Aorta (tissue), 5 donors: ENCODE data around the gene IQGAP3. TPM values are rescaled to one million over a fixed set of nuclear protein-coding genes. Genes with fewer than 3 reads are reported as not detected.

Source experiments
- ATAC-seq: fragments of 200-7000 bp; cut with Tn5 transposase; one replicate; pipeline ENCODE4 v1.9.1; 2022; ENCODE audit warnings: moderate library complexity; ENCODE audit not compliant: low FRiP score
- DNase-seq, 2 donors: peaks; one replicate each; pipeline ENCODE4 v3.0.0-alpha.2; 2020
- H3K27ac ChIP-seq, 2 donors: one replicate each; pipeline ENCODE4 v1.5.1; 2013; ENCODE audit warnings: low read length in 2 of 2, mild to moderate bottlenecking in 2 of 2, moderate library complexity in 2 of 2, control low read depth in 1 of 2, inconsistent platforms in 1 of 2, low read depth in 1 of 2
- H3K27me3 ChIP-seq, 2 donors: one replicate each; pipeline ENCODE4 v1.6.1; 2013; ENCODE audit warnings: control low read depth in 1 of 2, low read length in 1 of 2, mild to moderate bottlenecking in 1 of 2, moderate library complexity in 1 of 2; ENCODE audit not compliant: insufficient read depth in 2 of 2, control insufficient read depth in 1 of 2
- H3K36me3 ChIP-seq, 2 donors: one replicate each; pipeline ENCODE4 v1.6.1; 2013; ENCODE audit warnings: control low read depth in 1 of 2, low read length in 1 of 2, mild to moderate bottlenecking in 1 of 2; ENCODE audit not compliant: insufficient read depth in 2 of 2, control insufficient read depth in 1 of 2
- H3K4me1 ChIP-seq, 2 donors: one replicate each; pipeline ENCODE4 v1.6.1; 2013; ENCODE audit warnings: low read length in 2 of 2, control low read depth in 1 of 2, mild to moderate bottlenecking in 1 of 2, moderate library complexity in 1 of 2; ENCODE audit not compliant: insufficient read depth in 2 of 2, control insufficient read depth in 1 of 2
- H3K4me3 ChIP-seq, 2 donors: one replicate each; pipeline ENCODE4 v1.5.1; 2013; ENCODE audit warnings: low read length in 2 of 2, control low read depth in 1 of 2, mild to moderate bottlenecking in 1 of 2
- H3K9me3 ChIP-seq: one replicate; pipeline ENCODE4 v1.6.1; 2013; ENCODE audit warnings: mild to moderate bottlenecking, low read length; ENCODE audit not compliant: control insufficient read depth
- whole genome bisulfite sequencing, 2 donors: extraction: QIAGEN DNeasy Blood & Tissue Kit; methylation state at CpG; one replicate each; pipeline ENCODE4 v1.1.7; 2013; 5-methylcytosine and 5-hydroxymethylcytosine counted together
- intact Hi-C, 2 donors: fragments of 100-400 bp; cut with DNase I; formaldehyde crosslinking; loops; one replicate each; pipeline versions ENCODE4 v1.14.2 to v1.15.0; 2022
- polyA plus RNA-seq, 2 donors: library from polyadenylated mRNA; stranded (reverse); fragments of 200-250 nt; gene quantifications; one replicate each; pipeline ENCODE4 v1.2.3, GENCODE V29; 2013
- total RNA-seq, 2 donors: library from RNA; stranded (reverse); fragmentation: NEBNext Ultra II Directional; extraction: Animal tissue kit (Norgen Biotek cat#: 25700); gene quantifications; one replicate each; pipeline ENCODE4 v1.2.1, GENCODE V29; 2021
- donor health status: healthy with polysubstance abuse.
- donor health status: Bipolar disorder and iron deficiency.
- donor health status: DM: no; HTN: no; CAD: no.
- donor health status: DM: no; HTN: no; CAD: no.
- donor health status: DM: yes; HTN: yes; CAD: no.

IQGAP3 gene
- total and polyA plus RNA-seq, 4 donors, result 0.10 to 2.3 (median 0.48) TPM

GRCh38 chr1:156498432-156499193 lies 73.8 kb downstream of the IQGAP3 start:
- ATAC-seq, result no peak
- H3K4me1 ChIP-seq, result peaks cover 3 to 14% of the 10 kb centered on the region in 2 donors
- whole genome bisulfite sequencing, 2 donors, result 9% methylated on average over 12 of the region's 12 CpGs

DNA sequence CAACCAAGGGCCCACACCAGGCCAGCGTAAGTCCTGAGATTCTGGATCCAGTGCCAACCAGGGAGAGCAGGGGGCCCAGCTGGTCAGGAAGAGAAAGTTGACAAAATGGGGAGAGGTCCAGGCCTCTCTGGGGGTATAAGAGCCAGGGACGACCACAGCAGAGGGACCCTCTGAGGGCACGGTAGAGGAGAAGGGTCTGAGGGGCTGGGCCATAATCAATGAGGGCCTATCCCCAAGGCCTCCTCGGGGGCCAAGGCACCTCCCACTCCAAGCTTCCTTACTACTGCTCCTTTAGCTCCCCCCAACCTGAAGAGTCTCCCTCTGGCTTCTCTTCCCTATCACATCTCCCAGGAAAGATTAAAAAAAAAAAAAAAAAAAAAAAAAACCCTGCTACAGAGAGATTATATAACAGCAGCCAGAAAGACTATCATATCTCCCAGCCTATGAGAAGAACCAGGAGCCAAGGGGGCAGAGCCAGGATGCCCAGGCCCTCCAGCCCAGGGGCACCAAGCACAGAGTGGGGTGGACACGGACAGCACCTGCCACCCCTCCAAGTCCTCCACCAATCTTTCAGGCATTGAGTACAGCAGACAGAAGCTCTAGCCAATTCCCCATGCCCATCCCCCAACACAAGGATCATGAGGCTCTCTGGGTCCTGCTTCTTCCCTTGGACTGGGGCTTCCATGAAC lies 74.5 kb downstream of the IQGAP3 start:
- no peaks in the 10 kb centered on the region for H3K9me3 ChIP-seq
- no peaks in the 10 kb centered on the region for H3K27me3 ChIP-seq
- no peaks in the 10 kb centered on the region for H3K36me3 ChIP-seq
- H3K4me1 ChIP-seq, result peaks cover 3 to 15% of the 10 kb centered on the region in 2 donors
- ATAC-seq (no peak), DNase-seq (peak in 1 of 2 donors; percentile 50)
- no peak overlapping the region for H3K27ac ChIP-seq
- intact Hi-C loops, result loop anchor here in 1 of 2 donors (5.0 kb wide), 1 partner anchor 36 kb away; no protein-coding TSS in a partner anchor
- WGBS, 2 donors, result 28 to 29% methylated on average over 5 of the region's 5 CpGs
- H3K4me3 ChIP-seq, result no peak overlapping the region

More at GRCh38 chr1:156498432-156499193, 73.8 kb downstream of the IQGAP3 start:
- Histone ChIP-seq H3K4me3 (peak overlapping the region; percentile 42 to 73), H3K27me3 (no peaks in the 10 kb centered on the region), H3K9me3 (no peaks in the 10 kb centered on the region), H3K36me3 (no peaks in the 10 kb centered on the region), H3K27ac (peak overlapping the region; percentile 4 to 23)
- DNase-seq, result peak in 1 of 2 donors; percentile 70
- intact Hi-C loops, result loop anchor here in 1 of 2 donors (5.0 kb wide), 1 partner anchor 36 kb away; no protein-coding TSS in a partner anchor

DNA sequence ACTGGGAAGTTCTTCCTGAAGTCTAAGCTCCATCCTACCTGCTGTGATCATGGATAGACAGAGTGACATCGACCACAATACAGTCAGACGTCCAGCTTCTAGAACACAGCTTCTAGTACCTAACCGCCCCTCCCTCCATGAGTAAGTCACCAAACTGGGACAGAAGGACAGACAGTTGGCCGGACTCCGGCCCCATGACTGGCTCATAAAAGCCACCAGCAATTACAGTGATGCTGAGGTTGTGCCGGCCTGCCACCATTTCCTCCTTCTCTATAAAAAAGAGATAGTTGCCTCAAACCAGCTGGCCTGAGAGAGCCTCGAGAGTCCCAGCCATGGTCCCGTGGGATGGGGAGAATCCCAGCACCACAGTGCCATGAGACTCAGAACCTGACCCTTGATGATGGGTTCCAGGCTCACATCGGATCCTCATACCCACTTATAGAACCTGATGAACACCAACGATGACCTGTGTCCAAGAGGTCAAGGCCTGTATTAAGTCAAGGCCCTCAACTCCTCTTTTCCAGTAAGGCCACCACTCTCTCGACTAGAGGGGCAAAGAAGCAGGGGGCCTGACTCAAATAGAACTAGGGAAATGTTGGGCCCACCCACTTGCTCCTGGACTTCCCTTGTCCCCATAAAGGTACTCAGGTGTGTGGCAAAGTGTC lies 75.2 kb downstream of the IQGAP3 start:
- H3K9me3 ChIP-seq, result no peaks in the 10 kb centered on the region
- H3K4me3 ChIP-seq, result no peak overlapping the region
- WGBS, 2 donors, result 29 to 30% methylated on average over 11 of the region's 11 CpGs
- peak; percentile 50 to 83 for DNase-seq
- ATAC-seq, result no peak
- H3K36me3 ChIP-seq, result no peaks in the 10 kb centered on the region
- intact Hi-C loops, result loop anchor here in 1 of 2 donors (5.0 kb wide), 1 partner anchor 35 kb away; no protein-coding TSS in a partner anchor
- H3K27me3 ChIP-seq, result no peaks in the 10 kb centered on the region
- peaks cover 5 to 18% of the 10 kb centered on the region in 2 donors for H3K4me1 ChIP-seq
- peak overlapping the region in 1 of 2 donors; percentile 39 for H3K27ac ChIP-seq

DNA sequence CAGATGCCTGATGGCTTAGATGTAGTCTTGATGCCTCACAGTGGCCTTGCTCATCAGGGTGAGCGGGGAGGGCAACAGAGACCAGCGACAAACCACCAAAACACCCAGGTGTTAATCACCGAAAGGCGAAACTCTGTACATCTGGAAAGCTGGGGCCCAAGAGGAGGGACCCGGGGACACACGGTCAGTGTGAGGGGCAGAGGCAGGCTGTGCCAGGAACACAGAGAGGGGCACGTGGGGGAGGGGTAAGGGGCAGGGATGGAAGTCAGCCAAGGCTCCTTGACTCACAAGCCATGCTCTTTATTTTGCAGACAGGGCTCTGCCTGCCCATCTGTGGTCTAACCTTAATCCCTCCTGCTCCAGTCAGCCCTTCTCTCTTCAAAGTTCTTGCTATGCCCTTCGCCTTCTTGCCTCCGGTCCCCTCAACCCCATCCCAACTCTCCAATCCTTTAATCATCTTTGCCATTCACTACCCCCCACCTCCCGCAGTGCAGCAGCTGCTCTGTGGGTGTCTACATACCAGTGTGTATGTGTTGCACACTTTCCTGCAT lies 76.1 kb downstream of the IQGAP3 start:
- intact Hi-C loops, result loop anchor here in 1 of 2 donors (5.0 kb wide), 1 partner anchor 34 kb away; no protein-coding TSS in a partner anchor
- DNase-seq, result peak; percentile 59 to 82
- H3K9me3 ChIP-seq, result no peaks in the 10 kb centered on the region
- peak overlapping the region in 1 of 2 donors; percentile 49 for H3K27ac ChIP-seq
- no peaks in the 10 kb centered on the region for H3K27me3 ChIP-seq
- WGBS, 2 donors, result 31 to 32% methylated on average over 10 of the region's 10 CpGs
- no peak overlapping the region for H3K4me3 ChIP-seq
- H3K4me1 ChIP-seq, result peaks cover 5 to 18% of the 10 kb centered on the region in 2 donors
- H3K36me3 ChIP-seq, result no peaks in the 10 kb centered on the region
- no peak for ATAC-seq

DNA sequence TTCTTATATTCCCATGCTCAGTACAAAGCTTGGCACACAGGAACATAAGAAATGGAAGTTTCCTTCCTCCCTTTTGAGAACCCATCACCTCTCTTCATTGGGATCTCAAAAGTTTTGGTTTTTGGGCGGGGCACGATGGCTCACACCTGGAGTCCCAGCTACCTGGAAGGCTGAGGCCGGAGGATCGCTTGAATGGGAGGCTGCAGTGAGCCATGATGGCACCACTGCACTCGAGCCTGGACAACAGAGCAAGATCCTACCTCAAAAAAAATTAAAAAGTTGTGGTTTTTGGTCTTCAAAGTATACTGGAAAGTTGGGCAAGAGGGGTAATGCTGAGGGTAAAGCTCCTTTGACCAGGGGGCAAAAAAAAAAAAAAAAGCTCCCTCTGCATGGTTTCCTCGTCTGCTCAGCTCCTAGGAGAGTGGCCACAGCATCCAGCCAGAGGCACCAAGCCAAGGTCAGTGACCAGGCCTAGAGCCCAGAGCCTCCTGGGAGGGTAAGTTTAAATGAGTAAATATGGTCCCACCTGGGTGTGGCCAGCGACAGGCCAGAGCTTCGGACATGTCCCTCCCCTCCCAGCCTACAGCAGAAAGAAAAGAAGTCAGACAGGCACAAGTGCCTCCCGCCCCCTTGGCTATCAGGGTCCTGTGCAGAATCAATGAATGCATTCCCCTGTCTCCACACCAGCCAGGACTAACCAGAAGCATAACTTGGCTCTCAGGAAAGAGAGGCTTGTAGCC lies 76.8 kb downstream of the IQGAP3 start:
- DNase-seq, result peak; percentile 83 to 85
- Histone ChIP-seq H3K27ac (peak overlapping the region in 1 of 2 donors; percentile 49), H3K4me3 (no peak overlapping the region), H3K9me3 (no peaks in the 10 kb centered on the region), H3K27me3 (no peaks in the 10 kb centered on the region), H3K4me1 (peaks cover 7 to 18% of the 10 kb centered on the region in 2 donors), H3K36me3 (no peaks in the 10 kb centered on the region)
- WGBS, 2 donors, result 55 to 58% methylated on average over 9 of the region's 9 CpGs
- intact Hi-C loops, result loop anchor here in 1 of 2 donors (5.0 kb wide), 1 partner anchor 33 kb away; no protein-coding TSS in a partner anchor
- peak; percentile 26 for ATAC-seq

- Histone ChIP-seq H3K27me3 (no peaks in the 10 kb centered on the region), H3K4me3 (no peak overlapping the region), H3K27ac (peak overlapping the region in 1 of 2 donors; percentile 13), H3K9me3 (no peaks in the 10 kb centered on the region), H3K36me3 (no peaks in the 10 kb centered on the region), H3K4me1 (peaks cover 7 to 18% of the 10 kb centered on the region in 2 donors)
- no peak for ATAC-seq
- intact Hi-C loops, result no loop called here
- DNase-seq, result peak in 1 of 2 donors; percentile 32
- 22 to 29% methylated on average over 7 of the region's 7 CpGs for WGBS, 2 donors
Observed at GRCh38 chr1:156494309-156494895, 78.0 kb downstream of the IQGAP3 start.

DNA sequence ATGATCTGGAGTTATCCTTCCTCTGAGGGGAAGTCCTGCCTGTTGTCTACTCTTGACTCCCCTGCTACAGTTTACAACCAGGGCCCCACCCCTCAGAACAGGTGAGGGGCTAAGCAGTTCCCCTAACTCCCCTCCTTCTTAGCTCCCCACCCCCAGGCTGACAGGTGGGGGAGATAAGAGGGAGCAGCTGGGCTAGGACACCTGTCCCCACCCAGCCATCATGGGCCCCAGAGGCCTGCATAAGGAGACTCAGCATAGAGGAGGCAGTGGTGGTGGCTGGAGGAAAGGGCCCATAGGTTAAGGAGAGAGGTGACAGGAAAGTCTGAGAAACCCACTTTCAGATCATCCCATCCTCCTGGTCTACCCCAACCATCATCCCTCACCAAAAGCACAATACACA lies 78.6 kb downstream of the IQGAP3 start:
- Histone ChIP-seq H3K27ac (peak overlapping the region in 1 of 2 donors; percentile 23), H3K9me3 (no peaks in the 10 kb centered on the region), H3K4me1 (peaks cover 7 to 18% of the 10 kb centered on the region in 2 donors), H3K36me3 (no peaks in the 10 kb centered on the region), H3K4me3 (no peak overlapping the region), H3K27me3 (no peaks in the 10 kb centered on the region)
- DNase-seq, result peak in 1 of 2 donors; percentile 36
- ATAC-seq, result no peak
- intact Hi-C loops, result loop anchor here in 1 of 2 donors (2.0 kb wide), 1 partner anchor 19 kb away; no protein-coding TSS in a partner anchor
